AG09309 (cell line): Measurements from ENCODE around the gene ANKS3.

Experiments used
- DNase-seq: peaks from one replicate; pipeline ENCODE4 v3.0.0-alpha.2; 2010; ENCODE audit warnings: low read depth
- H3K4me3 ChIP-seq: 2 replicates; pipeline ENCODE4 v1.5.1; 2011; ENCODE audit warnings: mild to moderate bottlenecking, low read depth, low read length, moderate library complexity; ENCODE audit not compliant: control insufficient read depth
- TF ChIP-seq, protein P1 (sequence below): IDR thresholded peaks from 2 replicates; pipeline ENCODE4 v1.5.1; 2011; ENCODE audit warnings: mild to moderate bottlenecking, low read depth, low read length, inconsistent platforms; ENCODE audit not compliant: insufficient read depth, control insufficient read depth; ENCODE audit errors: missing control alignments

Gene ANKS3

GRCh38 chr16:4713663-4714501, 20.2 kb downstream of the ANKS3 start:
- DNase-seq = no peak
- no peak overlapping the region for H3K4me3 ChIP-seq

GRCh38 chr16:4709481-4709880, 24.6 kb downstream of the ANKS3 start:
- TF ChIP-seq, protein P1, sequence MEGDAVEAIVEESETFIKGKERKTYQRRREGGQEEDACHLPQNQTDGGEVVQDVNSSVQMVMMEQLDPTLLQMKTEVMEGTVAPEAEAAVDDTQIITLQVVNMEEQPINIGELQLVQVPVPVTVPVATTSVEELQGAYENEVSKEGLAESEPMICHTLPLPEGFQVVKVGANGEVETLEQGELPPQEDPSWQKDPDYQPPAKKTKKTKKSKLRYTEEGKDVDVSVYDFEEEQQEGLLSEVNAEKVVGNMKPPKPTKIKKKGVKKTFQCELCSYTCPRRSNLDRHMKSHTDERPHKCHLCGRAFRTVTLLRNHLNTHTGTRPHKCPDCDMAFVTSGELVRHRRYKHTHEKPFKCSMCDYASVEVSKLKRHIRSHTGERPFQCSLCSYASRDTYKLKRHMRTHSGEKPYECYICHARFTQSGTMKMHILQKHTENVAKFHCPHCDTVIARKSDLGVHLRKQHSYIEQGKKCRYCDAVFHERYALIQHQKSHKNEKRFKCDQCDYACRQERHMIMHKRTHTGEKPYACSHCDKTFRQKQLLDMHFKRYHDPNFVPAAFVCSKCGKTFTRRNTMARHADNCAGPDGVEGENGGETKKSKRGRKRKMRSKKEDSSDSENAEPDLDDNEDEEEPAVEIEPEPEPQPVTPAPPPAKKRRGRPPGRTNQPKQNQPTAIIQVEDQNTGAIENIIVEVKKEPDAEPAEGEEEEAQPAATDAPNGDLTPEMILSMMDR = no peak
- DNase-seq = no peak
- no peak overlapping the region for H3K4me3 ChIP-seq

More at GRCh38 chr16:4713663-4714501, 20.2 kb downstream of the ANKS3 start:
- TF ChIP-seq, protein P1 = no peak

- TF ChIP-seq, protein P1 = no peak
- DNase-seq = no peak
- H3K4me3 ChIP-seq = no peak overlapping the region
These were observed 27.2 kb downstream of the ANKS3 start for GRCh38 chr16:4706871-4707270.

- DNase-seq = no peak
- H3K4me3 ChIP-seq = no peak overlapping the region
- TF ChIP-seq, protein P1 = no peak
These were observed 29.2 kb downstream of the ANKS3 start for GRCh38 chr16:4704913-4705312.

GRCh38 chr16:4704491-4704890, 29.6 kb downstream of the ANKS3 start:
- TF ChIP-seq, protein P1 = no peak
- no peak for DNase-seq
- H3K4me3 ChIP-seq = no peak overlapping the region

DNA sequence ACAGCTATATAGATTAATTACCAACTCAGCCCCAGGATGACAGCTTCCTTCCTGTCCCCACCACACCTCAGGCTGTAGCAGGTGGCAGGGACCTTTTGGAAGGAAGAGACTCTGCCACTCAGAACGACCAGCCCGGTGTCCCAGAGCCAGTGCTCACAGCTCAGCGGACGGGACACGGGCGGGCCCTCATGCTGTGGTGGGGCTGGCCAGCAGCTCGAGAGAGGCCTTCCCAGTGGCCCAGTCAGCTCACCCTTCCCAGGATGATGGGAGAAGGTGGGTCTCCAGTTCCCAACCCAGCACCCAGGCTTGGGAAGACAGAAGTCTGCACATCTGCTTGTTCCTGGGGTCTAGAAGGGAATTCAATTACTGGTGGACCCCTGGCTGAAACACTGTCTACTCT, 30.2 kb downstream of the ANKS3 start:
- no peak overlapping the region for H3K4me3 ChIP-seq
- DNase-seq = no peak
- TF ChIP-seq, protein P1 = no peak
